GM12892 (cell line): ENCODE results near the gene PRSS16.

Experiments used
- POLR2A ChIP-seq: IDR thresholded peaks from 2 replicates; pipeline ENCODE4 v1.6.1; 2011; ENCODE audit warnings: low read depth, low read length, control low read depth
- POLR2AphosphoS5 ChIP-seq: IDR thresholded peaks from 2 replicates; pipeline ENCODE4 v1.6.1; 2011; ENCODE audit warnings: low read depth, low read length, control low read depth
- TAF1 ChIP-seq: IDR thresholded peaks from 2 replicates; pipeline ENCODE4 v1.6.1; 2011; ENCODE audit warnings: low read depth, mild to moderate bottlenecking, control low read depth, low read length, borderline replicate concordance

- TF ChIP-seq POLR2A: no peak
- no peak for TF ChIP-seq TAF1
- no peak for TF ChIP-seq POLR2AphosphoS5
Measured at GRCh38 chr6:27273783-27274182, 26.3 kb downstream of the PRSS16 start.
